Keratinocyte (primary cell): ENCODE results near the gene RNF207. TPM values are rescaled to one million over a fixed set of nuclear protein-coding genes. Genes with fewer than 3 reads are reported as not detected.

ENCODE experiments used
- DNase-seq: peaks from one replicate; pipeline ENCODE4 v3.0.0-alpha.2; 2011; ENCODE audit warnings: low read depth, missing footprints, low spot score
- FAIRE-seq: peaks from 2 replicates; lab custom pipeline; 2011; peaks lifted over from hg19 to GRCh38; lab: Jason Lieb, UNC
- H2AFZ ChIP-seq: 2 replicates; pipeline ENCODE4 v1.6.0; 2012; ENCODE audit warnings: low read length, control low read depth, inconsistent platforms; ENCODE audit not compliant: control insufficient read depth
- H3K27ac ChIP-seq: 2 replicates; pipeline ENCODE4 v1.5.1; 2011; ENCODE audit warnings: low read length; ENCODE audit not compliant: control insufficient read depth, insufficient read depth
- H3K27me3 ChIP-seq: 3 replicates; pipeline ENCODE4 v1.6.0; 2011; ENCODE audit warnings: low read length; ENCODE audit not compliant: control insufficient read depth, insufficient read depth; ENCODE audit errors: extremely low read depth
- H3K36me3 ChIP-seq, 2 experiments: 2 replicates in 1 of 2; 3 replicates in 1 of 2; pipeline ENCODE4 v1.5.1; 2011; ENCODE audit warnings: low read length in 2 of 2, mild to moderate bottlenecking in 1 of 2; ENCODE audit not compliant: control insufficient read depth in 2 of 2, insufficient read depth in 2 of 2; ENCODE audit errors: extremely low read depth in 1 of 2
- H3K4me1 ChIP-seq: 3 replicates; pipeline ENCODE4 v1.5.1; 2011; ENCODE audit warnings: low read length; ENCODE audit not compliant: control insufficient read depth, insufficient read depth; ENCODE audit errors: extremely low read depth
- H3K4me2 ChIP-seq: 3 replicates; pipeline ENCODE4 v1.6.0; 2011; ENCODE audit warnings: low read depth, low read length; ENCODE audit not compliant: control insufficient read depth, insufficient read depth; ENCODE audit errors: extremely low read depth
- H3K4me3 ChIP-seq, 3 experiments: fragments of 200-600 bp in 1 of 3; sonication (generic) in 1 of 3; 2 replicates in 2 of 3; 3 replicates in 1 of 3; pipeline ENCODE4 v1.5.1; 2011 to 2016; ENCODE audit warnings: low read length in 3 of 3, mild to moderate bottlenecking in 3 of 3, control low read depth in 2 of 3, inconsistent platforms in 1 of 3, low read depth in 1 of 3, mixed read lengths in 1 of 3, mixed run types in 1 of 3, moderate library complexity in 1 of 3; ENCODE audit not compliant: control insufficient read depth in 2 of 3, insufficient read depth in 2 of 3; ENCODE audit errors: extremely low read depth in 1 of 3
- H3K79me2 ChIP-seq: 2 replicates; pipeline ENCODE4 v1.6.0; 2012; ENCODE audit warnings: low read length; ENCODE audit not compliant: control insufficient read depth, insufficient read depth
- H3K9ac ChIP-seq: 3 replicates; pipeline ENCODE4 v1.6.0; 2011; ENCODE audit warnings: low read length; ENCODE audit not compliant: control insufficient read depth, insufficient read depth; ENCODE audit errors: extremely low read depth
- H3K9me1 ChIP-seq: 3 replicates; pipeline ENCODE4 v1.6.0; 2011; ENCODE audit warnings: low read length; ENCODE audit not compliant: control insufficient read depth, insufficient read depth; ENCODE audit errors: extremely low read depth
- H3K9me3 ChIP-seq: 2 replicates; pipeline ENCODE4 v1.5.1; 2012; ENCODE audit warnings: low read depth, low read length; ENCODE audit not compliant: control insufficient read depth
- H4K20me1 ChIP-seq: 3 replicates; pipeline ENCODE4 v1.6.0; 2011; ENCODE audit warnings: low read length; ENCODE audit not compliant: control insufficient read depth, insufficient read depth; ENCODE audit errors: extremely low read depth
- CTCF ChIP-seq, 3 experiments: IDR thresholded peaks in 1 of 3; conservative IDR thresholded peaks in 1 of 3; optimal IDR thresholded peaks in 1 of 3; 2 replicates in 2 of 3; 3 replicates in 1 of 3; pipeline versions ENCODE3 to v1.5.1; 2011; ENCODE audit warnings: low read length in 3 of 3, mild to moderate bottlenecking in 3 of 3, moderate library complexity in 2 of 3, control low read depth in 1 of 3, inconsistent platforms in 1 of 3; ENCODE audit not compliant: insufficient read depth in 2 of 3; ENCODE audit errors: extremely low read depth in 1 of 3
- EZH2 ChIP-seq: IDR thresholded peaks from one replicate; pipeline ENCODE4 v1.6.1; 2012; ENCODE audit warnings: inconsistent platforms, mild to moderate bottlenecking, low read length, moderate library complexity
- dilution Hi-C: fragments of 300-500 bp; cut with MboI; formaldehyde crosslinking; loops from one replicate; pipeline ENCODE4 v1.7.0; 2020; ENCODE audit warnings: low sequenced_read_pairs; ENCODE audit not compliant: extremely low pct_ligation_motif_present
- polyA plus RNA-seq, 5 experiments: library from polyadenylated mRNA; depleted of rRNA in 3 of 5; stranded (reverse) in 3 of 5; stranded (forward) in 1 of 5; unstranded in 1 of 5; fragments of >200 nt; gene quantifications; 1 replicate in 1 of 5; 2 replicates in 3 of 5; 3 replicates in 1 of 5; pipeline versions ENCODE4 v1.2.1 to v1.2.3, GENCODE V29; 2011 to 2012; ENCODE audit warnings: missing spikeins in 2 of 5, low read depth in 1 of 5, low replicate concordance in 1 of 5

The RNF207 gene
- polyA plus RNA-seq, 1 donor (not counting 4 experiments of a cell fraction or from before 2014, with no cell fraction given): 6.1 TPM

GRCh38 chr1:6251233-6251632 is 45.3 kb downstream of the RNF207 start:
- dilution Hi-C loops: no loop called here
- no peak for TF ChIP-seq CTCF (optimal IDR thresholded peaks at IDR 0.05 in 1 of 3, IDR thresholded peaks at IDR 0.05 in 1 of 3, conservative IDR thresholded peaks at IDR 0.05 in 1 of 3; ENCODE audit: extremely low read depth in 1 of 3, insufficient read depth in 2 of 3, low read length in 3 of 3)
- TF ChIP-seq EZH2: no peak

GRCh38 chr1:6251681-6252373 is 45.9 kb downstream of the RNF207 start:
- no peaks in the 10 kb centered on the region for H3K9me1 ChIP-seq
- H3K4me1 ChIP-seq: no peaks in the 10 kb centered on the region
- TF ChIP-seq CTCF (optimal IDR thresholded peaks at IDR 0.05 in 1 of 3, IDR thresholded peaks at IDR 0.05 in 1 of 3, conservative IDR thresholded peaks at IDR 0.05 in 1 of 3; ENCODE audit: extremely low read depth in 1 of 3, insufficient read depth in 2 of 3, low read length in 3 of 3): no peak
- TF ChIP-seq EZH2: no peak
- H3K9ac ChIP-seq: no peak overlapping the region
- no peaks in the 10 kb centered on the region for H3K9me3 ChIP-seq
- DNase-seq (no peak), FAIRE-seq (no peak)
- H3K79me2 ChIP-seq: no peaks in the 10 kb centered on the region
- H3K27me3 ChIP-seq: peaks cover 4% of the 10 kb centered on the region
- H3K4me3 ChIP-seq: no peak overlapping the region
- H4K20me1 ChIP-seq: peaks cover 3% of the 10 kb centered on the region
- H3K36me3 ChIP-seq: peaks cover 6% of the 10 kb centered on the region in 2 experiments
- H3K27ac ChIP-seq: no peak overlapping the region
- no peak overlapping the region for H3K4me2 ChIP-seq
- H2AFZ ChIP-seq: no peak overlapping the region
- dilution Hi-C loops: no loop called here

More at GRCh38 chr1:6251233-6251632, 45.3 kb downstream of the RNF207 start:
- Histone ChIP-seq H3K36me3 (peaks cover 6% of the 10 kb centered on the region in 2 experiments), H3K9me1 (no peaks in the 10 kb centered on the region), H2AFZ (no peak overlapping the region), H3K79me2 (no peaks in the 10 kb centered on the region), H3K9ac (no peak overlapping the region), H3K27me3 (peaks cover 8% of the 10 kb centered on the region), H3K9me3 (no peaks in the 10 kb centered on the region), H3K4me2 (no peak overlapping the region), H3K4me3 (no peak overlapping the region), H3K4me1 (peaks cover 3% of the 10 kb centered on the region), H3K27ac (no peak overlapping the region), H4K20me1 (peaks cover 5% of the 10 kb centered on the region)
- FAIRE-seq (no peak), DNase-seq (no peak)
